ENCODE data around the gene CFAP210. TPM values are rescaled to one million over a fixed set of nuclear protein-coding genes. Genes with fewer than 3 reads are reported as not detected.

CFAP210 gene
- total RNA-seq, 1 experiment from 2014 or later = 0.07 TPM

DNA sequence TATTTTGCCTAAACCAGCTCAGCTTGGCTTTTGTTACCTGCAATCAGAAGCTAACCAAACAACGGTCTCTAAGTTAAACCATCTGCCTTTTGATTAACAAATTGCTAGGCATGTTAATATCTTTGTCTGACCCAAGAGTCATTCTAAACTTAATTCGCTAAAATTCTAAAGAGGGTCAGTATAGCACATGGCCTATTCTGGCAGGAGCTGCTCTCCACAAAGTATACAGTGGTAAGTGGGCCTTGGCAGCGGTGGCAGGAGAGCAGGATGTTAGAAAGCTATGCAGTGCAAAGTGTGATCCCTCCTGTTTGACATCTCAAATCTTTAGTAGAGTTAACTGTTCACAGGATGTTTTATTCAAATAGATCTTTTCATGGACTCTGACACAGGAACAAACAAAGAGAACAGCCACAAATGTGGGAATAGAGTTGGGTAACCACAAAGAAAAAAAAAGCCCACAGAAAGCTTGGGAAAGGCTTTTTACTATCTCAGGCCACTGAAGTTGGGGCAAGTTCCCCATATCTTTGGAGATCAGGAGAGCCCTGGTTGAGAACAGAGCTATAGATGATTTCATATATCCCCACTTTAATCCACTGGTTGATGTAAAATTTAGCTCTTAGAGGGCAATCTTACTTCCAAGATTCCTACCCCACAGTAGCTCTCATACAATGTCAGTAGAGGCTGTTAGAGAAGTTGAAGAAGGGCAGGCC, 10.6 kb downstream of the CFAP210 start:
- in situ Hi-C loops (cut with HindIII; ENCODE audit: low sequenced_read_pairs) = no loop called here
- DNase-seq (ENCODE audit: low spot score) = no peak

DNA sequence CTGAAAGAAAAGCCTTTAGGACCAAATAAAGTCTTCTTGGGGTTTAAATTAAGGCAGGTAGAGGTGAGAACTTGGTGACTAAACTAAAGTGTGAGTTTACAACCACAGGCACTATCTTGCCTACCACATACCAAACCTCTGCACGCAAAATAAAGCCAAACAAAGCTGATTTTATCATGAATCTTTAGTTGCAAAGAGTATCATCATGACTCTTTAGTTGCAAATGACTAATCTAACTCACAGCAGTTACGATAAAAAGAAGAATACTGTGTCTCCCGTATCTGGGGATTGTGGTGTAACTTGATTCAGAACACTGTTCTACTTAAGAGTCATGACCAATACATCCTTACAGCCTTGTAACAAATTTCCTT, 11.2 kb downstream of the CFAP210 start:
- no peak for DNase-seq (ENCODE audit: low spot score)
- in situ Hi-C loops (cut with HindIII; ENCODE audit: low sequenced_read_pairs) = no loop called here

DNA sequence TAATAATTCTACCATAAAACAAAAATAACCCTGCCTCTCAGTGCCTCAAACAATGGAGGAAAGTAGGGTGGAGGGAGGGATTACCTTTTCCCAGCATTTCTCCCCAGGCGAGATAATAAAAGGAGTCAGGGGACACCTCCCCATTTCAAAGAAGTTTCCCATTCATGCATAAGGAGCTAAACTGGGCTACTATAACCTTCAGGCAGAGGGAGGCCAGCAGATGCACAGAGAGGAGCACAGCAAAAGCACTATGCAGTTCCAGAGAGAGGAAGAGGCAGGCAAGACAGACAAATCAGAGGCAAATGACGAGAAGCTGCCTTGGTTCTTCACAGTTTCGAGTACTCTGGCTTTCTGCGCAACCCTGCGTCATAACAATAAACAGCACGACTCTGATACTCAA, 17.4 kb downstream of the CFAP210 start:
- DNase-seq (ENCODE audit: low spot score) = no peak
- in situ Hi-C loops (cut with HindIII; ENCODE audit: low sequenced_read_pairs) = no loop called here

DNA sequence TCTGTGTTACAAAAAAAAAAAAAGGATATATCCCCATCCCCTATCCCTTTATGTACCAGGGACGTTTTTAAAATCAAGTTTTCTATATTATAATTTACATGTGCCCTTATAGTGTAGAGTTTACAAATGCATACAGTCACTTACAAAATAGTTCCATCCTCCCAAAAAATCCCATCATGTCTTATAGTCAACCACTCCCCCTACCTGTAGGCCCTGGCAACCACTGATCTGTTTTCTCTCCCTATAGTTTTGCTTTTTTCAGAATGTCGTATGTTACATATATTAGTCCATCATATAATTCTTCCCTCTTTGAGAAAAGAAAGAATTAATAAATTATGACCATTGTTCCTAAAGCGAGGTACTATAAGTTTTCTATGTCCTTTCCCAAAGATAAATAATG, 17.8 kb downstream of the CFAP210 start:
- in situ Hi-C loops (cut with HindIII; ENCODE audit: low sequenced_read_pairs) = no loop called here
- no peak for DNase-seq (ENCODE audit: low spot score)

DNA sequence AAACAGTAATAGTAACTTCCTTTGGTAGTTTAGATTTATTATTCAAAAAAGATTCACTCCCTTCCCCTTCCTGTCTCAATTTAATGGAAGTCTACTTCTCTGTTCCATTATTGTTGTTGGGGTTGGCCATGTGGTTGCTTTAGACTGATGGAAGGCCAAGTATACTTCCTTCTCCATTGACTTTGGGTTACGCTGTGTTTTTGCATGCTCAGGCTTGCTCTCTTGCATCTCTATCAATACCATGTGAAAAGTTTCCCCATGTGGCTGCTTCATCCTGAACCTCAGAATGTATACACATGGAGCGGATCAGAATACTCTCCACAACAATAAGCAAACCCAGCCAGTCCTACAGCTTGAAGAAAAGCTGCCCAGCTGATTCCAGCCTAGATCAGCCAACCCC, 20.3 kb downstream of the CFAP210 start:
- no peak for DNase-seq (ENCODE audit: low spot score)
- in situ Hi-C loops (cut with HindIII; ENCODE audit: low sequenced_read_pairs) = no loop called here

GRCh38 chr2:169673106-169673505, 21.1 kb downstream of the CFAP210 start:
- no peak for DNase-seq (ENCODE audit: low spot score)
- in situ Hi-C loops (cut with HindIII; ENCODE audit: low sequenced_read_pairs) = no loop called here

GRCh38 chr2:169672406-169672805, 21.8 kb downstream of the CFAP210 start:
- in situ Hi-C loops (cut with HindIII; ENCODE audit: low sequenced_read_pairs) = no loop called here
- DNase-seq (ENCODE audit: low spot score) = no peak

GRCh38 chr2:169670937-169671336, 23.3 kb downstream of the CFAP210 start:
- in situ Hi-C loops (cut with HindIII; ENCODE audit: low sequenced_read_pairs) = no loop called here

GRCh38 chr2:169670215-169670651, 24.0 kb downstream of the CFAP210 start:
- in situ Hi-C loops (cut with HindIII; ENCODE audit: low sequenced_read_pairs) = no loop called here
- no peak for DNase-seq (ENCODE audit: low spot score)

More at GRCh38 chr2:169670937-169671336, 23.3 kb downstream of the CFAP210 start:
- DNase-seq (ENCODE audit: low spot score) = no peak

DNA sequence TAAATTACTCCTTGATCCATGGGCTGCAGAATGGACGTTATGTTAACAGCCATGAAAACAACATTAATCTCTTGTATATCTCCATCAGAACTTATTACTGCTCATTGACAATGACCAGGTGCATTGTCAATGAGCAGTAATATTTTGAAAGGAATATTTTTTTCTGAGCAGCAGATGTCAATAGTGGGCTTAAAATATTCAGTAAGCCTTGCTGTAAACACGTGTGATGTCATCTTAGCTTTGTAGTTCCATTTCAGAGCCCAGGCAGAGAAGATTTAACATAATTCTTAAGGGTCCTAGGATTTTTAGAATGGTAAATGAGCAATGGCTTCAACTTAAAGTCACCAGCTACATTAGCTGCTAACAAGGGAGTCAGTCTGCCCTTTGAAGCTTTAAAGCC, 26.6 kb downstream of the CFAP210 start:
- DNase-seq (ENCODE audit: low spot score) = no peak
- in situ Hi-C loops (cut with HindIII; ENCODE audit: low sequenced_read_pairs) = no loop called here

DNA sequence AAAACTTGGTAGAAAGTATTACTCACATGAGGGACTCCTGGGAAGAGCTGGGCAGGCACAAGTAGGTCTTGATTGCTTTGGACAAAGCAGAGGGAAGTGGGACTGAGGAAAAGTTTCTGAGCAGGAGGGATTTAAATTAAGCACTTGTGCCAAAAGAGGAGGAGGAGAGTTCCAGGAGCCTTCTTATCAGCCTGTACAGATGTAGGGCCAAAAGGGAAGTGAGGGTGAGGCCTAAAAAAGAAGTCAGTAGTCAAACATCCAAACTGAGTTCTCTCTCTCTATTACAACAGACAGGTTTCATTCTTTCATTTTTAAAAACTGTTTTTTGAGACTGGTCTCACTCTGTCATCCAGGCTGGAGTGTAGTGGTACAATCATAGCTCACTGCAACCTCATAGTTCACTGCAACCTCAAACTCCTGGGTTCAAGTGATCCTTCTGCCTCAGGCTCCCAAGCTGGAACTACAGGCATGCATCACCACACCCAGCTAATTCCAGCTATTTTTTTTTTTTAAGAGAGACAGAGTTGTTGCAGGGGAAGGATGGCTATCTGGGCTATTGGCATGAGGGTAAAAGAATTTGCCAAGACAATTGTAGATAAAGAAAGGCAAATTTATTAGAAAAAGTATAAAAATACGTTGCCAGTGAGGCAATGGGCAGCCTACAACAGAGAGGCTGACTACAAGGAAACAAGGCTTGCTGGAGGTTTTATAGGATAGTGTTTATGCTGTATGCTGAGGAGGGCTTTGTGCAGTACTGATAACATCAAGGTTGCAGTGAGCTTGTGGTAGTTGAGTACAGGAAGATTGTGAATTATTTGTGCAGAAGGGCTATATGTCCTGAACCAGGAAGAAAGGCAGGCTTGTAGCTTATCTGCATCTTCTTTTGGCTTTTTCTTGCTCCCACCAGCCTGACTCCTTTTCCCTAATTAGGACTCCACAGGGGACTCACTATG, 29.0 kb downstream of the CFAP210 start:
- DNase-seq (ENCODE audit: low spot score) = no peak
- in situ Hi-C loops (cut with HindIII; ENCODE audit: low sequenced_read_pairs) = no loop called here

DNA sequence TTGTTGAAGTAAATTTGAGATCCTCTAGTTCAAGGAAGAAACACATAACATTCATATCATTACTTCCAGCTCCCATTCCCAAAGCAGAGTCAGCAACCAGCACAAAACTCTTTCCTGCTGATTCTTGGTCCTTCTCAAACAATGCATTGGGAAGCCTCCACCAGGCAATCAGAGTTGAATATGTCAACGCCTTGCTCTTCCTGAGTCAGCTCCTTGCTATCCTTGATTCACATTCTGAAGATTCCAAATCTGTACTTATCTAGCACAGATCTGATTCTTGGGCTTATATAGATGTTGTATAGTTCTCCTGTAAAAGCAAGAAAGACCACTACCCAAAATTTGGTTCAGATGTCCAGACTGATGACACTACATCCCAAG, 29.6 kb downstream of the CFAP210 start:
- in situ Hi-C loops (cut with HindIII; ENCODE audit: low sequenced_read_pairs) = no loop called here
- DNase-seq (ENCODE audit: low spot score) = no peak

- in situ Hi-C loops (cut with HindIII; ENCODE audit: low sequenced_read_pairs) = no loop called here
- DNase-seq (ENCODE audit: low spot score) = no peak
These were observed 31.0 kb downstream of the CFAP210 start for GRCh38 chr2:169663247-169663646.

- in situ Hi-C loops (cut with HindIII; ENCODE audit: low sequenced_read_pairs) = no loop called here
- no peak for DNase-seq (ENCODE audit: low spot score)
These were observed 31.5 kb downstream of the CFAP210 start for GRCh38 chr2:169662744-169663143.

- in situ Hi-C loops (cut with HindIII; ENCODE audit: low sequenced_read_pairs) = no loop called here
- DNase-seq (ENCODE audit: low spot score) = no peak
These were observed 32.9 kb downstream of the CFAP210 start for GRCh38 chr2:169661265-169661664.

GRCh38 chr2:169659320-169659719, 34.9 kb downstream of the CFAP210 start:
- DNase-seq (ENCODE audit: low spot score) = no peak
- in situ Hi-C loops (cut with HindIII; ENCODE audit: low sequenced_read_pairs) = no loop called here

DNA sequence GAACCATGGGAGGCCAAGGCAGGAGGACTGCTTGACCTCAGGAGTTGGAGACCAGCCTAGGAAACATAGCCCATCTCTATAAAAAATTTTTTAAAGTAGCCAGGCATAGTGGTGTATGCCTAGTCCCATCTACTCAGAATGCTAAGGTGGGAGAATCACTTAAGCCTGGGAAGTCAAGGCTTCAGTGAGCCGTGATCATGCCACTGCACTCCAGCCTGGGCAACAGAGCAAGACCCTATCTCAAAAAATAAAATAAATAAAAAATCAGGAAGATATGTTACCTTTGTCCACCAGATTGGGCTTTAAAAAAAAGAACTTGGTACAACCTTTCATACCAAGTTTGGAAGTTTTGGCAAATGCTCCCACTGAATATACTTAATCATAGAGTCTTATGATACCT, 35.3 kb downstream of the CFAP210 start:
- in situ Hi-C loops (cut with HindIII; ENCODE audit: low sequenced_read_pairs) = no loop called here

DNA sequence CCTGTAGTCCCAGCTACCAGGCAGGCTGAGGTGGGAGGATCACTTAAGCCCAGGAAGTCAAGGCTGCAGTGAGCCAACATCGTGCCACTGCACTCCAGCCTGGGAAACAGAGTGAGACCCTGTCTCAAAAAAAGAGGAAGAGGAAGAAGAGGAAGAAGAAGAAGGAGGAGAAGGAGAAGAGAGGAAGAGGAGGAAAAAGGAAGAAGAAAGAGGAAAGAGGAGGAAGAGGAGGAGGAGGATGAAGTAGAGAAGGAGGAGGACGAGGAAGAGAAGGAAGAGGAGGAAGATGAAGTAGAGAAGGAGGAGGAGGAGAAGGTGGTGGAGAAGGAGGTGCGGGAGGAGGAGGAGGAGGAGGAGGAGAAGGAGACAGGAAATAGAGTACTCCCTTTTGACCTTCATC, 38.0 kb downstream of the CFAP210 start:
- no peak for DNase-seq (ENCODE audit: low spot score)
- in situ Hi-C loops (cut with HindIII; ENCODE audit: low sequenced_read_pairs) = no loop called here

More for the DNA sequence above, 35.3 kb downstream of the CFAP210 start:
- DNase-seq (ENCODE audit: low spot score) = no peak

- in situ Hi-C loops (cut with HindIII; ENCODE audit: low sequenced_read_pairs) = no loop called here
These were observed 40.6 kb downstream of the CFAP210 start for GRCh38 chr2:169653636-169654035.

DNA sequence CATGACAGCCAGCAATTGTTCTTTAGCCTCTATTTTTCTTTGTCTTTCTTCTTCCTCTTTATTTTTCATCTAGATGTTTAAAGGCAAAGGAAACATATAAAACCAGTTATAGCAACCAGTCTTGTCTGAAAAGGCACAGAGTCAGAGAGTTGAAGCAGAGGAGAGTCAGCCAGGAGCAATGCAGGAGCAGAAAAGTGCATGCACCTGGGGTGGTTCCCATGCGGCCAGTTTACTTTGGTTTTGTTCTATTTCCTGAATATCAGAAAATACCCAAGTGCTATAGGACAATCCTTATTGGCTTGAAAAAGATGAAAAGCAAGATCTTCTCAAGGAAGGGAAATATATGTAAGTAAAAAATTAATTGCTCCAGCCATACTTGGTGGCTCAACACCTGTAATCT, 44.9 kb downstream of the CFAP210 start:
- in situ Hi-C loops (cut with HindIII; ENCODE audit: low sequenced_read_pairs) = no loop called here
- no peak for DNase-seq (ENCODE audit: low spot score)

More at GRCh38 chr2:169653636-169654035, 40.6 kb downstream of the CFAP210 start:
- DNase-seq (ENCODE audit: low spot score) = no peak

Measured in G401 (cell line).